ENCODE results near the gene LUZP2.

The LUZP2 gene

GRCh38 chr11:24567380-24567779 is 70.5 kb downstream of the LUZP2 start:
- DNase-seq (ENCODE audit: low spot score) = no peak

- no peak for DNase-seq (ENCODE audit: low spot score)
These were observed 75.5 kb downstream of the LUZP2 start for GRCh38 chr11:24572376-24572775.

GRCh38 chr11:24574461-24574860 is 77.6 kb downstream of the LUZP2 start:
- no peak for DNase-seq (ENCODE audit: low spot score)

GRCh38 chr11:24575392-24575791 is 78.5 kb downstream of the LUZP2 start:
- no peak for DNase-seq (ENCODE audit: low spot score)

GRCh38 chr11:24585192-24585591 is 88.3 kb downstream of the LUZP2 start:
- no peak for DNase-seq (ENCODE audit: low spot score)

GRCh38 chr11:24587635-24588034 is 90.8 kb downstream of the LUZP2 start:
- DNase-seq (ENCODE audit: low spot score) = no peak

- no peak for DNase-seq (ENCODE audit: low spot score)
These were observed 91.2 kb downstream of the LUZP2 start for GRCh38 chr11:24588081-24588480.

GRCh38 chr11:24589064-24589463 is 92.2 kb downstream of the LUZP2 start:
- DNase-seq (ENCODE audit: low spot score) = no peak

GRCh38 chr11:24591283-24591682 is 94.4 kb downstream of the LUZP2 start:
- DNase-seq (ENCODE audit: low spot score) = no peak

GRCh38 chr11:24592360-24592759 is 95.5 kb downstream of the LUZP2 start:
- DNase-seq (ENCODE audit: low spot score) = no peak

GRCh38 chr11:24593332-24593731 is 96.5 kb downstream of the LUZP2 start:
- no peak for DNase-seq (ENCODE audit: low spot score)

- no peak for DNase-seq (ENCODE audit: low spot score)
These were observed 97.5 kb downstream of the LUZP2 start for GRCh38 chr11:24594401-24594800.

- no peak for DNase-seq (ENCODE audit: low spot score)
These were observed 101.8 kb downstream of the LUZP2 start for GRCh38 chr11:24598641-24599040.

GRCh38 chr11:24609192-24610119 is 112.6 kb downstream of the LUZP2 start:
- no peak for DNase-seq (ENCODE audit: low spot score)

- DNase-seq (ENCODE audit: low spot score) = no peak
These were observed 118.8 kb downstream of the LUZP2 start for GRCh38 chr11:24615451-24616160.

- DNase-seq (ENCODE audit: low spot score) = no peak
These were observed 121.0 kb downstream of the LUZP2 start for GRCh38 chr11:24617856-24618255.

GRCh38 chr11:24619900-24620299 is 123.0 kb downstream of the LUZP2 start:
- no peak for DNase-seq (ENCODE audit: low spot score)

GRCh38 chr11:24622262-24622661 is 125.4 kb downstream of the LUZP2 start:
- no peak for DNase-seq (ENCODE audit: low spot score)

GRCh38 chr11:24623121-24623520 is 126.3 kb downstream of the LUZP2 start:
- DNase-seq (ENCODE audit: low spot score) = no peak

- DNase-seq (ENCODE audit: low spot score) = no peak
These were observed 127.6 kb downstream of the LUZP2 start for GRCh38 chr11:24624432-24624831.

GRCh38 chr11:24625975-24626374 is 129.1 kb downstream of the LUZP2 start:
- DNase-seq (ENCODE audit: low spot score) = no peak

- DNase-seq (ENCODE audit: low spot score) = no peak
These were observed 131.4 kb downstream of the LUZP2 start for GRCh38 chr11:24628224-24628776.

GRCh38 chr11:24634606-24635160 is 137.8 kb downstream of the LUZP2 start:
- DNase-seq (ENCODE audit: low spot score) = no peak

Measured in CD4-positive, alpha-beta T cell treated with Interleukin-6 at 100 ng/mL for 8 hours (primary cell).